GM19468 (cell line): ENCODE results near the gene PRKG1.
"Not testable (repeated sequence)": the region's sequence is repeated elsewhere in the genome, so short reads cannot be mapped to it uniquely, and the experiment has no call there.

Source experiments
- ATAC-seq: cut with Tn5 transposase; IDR thresholded peaks from one replicate; pipeline ENCODE4 v1.9.1; 2021; ENCODE audit warnings: mild to moderate bottlenecking, moderate library complexity, moderate number of reproducible peaks; ENCODE audit not compliant: unreplicated experiment; ENCODE audit errors: extremely low read depth

The PRKG1 gene

DNA sequence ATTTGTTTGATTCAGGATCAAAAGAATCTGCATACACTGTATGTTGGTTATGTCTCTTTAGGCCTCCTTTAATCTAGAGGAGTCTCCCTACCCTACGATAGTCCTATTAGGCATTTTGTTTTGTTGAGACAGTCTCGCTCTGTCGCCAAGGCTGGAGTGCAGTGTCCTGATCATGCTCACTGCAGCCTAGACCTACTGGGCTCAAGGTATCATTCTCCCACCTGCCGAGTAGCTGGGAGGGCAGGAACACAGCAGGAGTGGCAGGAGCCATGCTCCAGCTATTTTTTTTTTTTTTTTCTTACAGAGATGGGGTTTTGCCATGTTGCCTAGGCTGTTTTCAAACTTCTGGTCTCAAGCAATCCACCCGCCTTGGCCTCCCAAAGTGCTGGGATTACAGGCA, 1116.8 kb downstream of the PRKG1 start:
- ATAC-seq = no peak

DNA sequence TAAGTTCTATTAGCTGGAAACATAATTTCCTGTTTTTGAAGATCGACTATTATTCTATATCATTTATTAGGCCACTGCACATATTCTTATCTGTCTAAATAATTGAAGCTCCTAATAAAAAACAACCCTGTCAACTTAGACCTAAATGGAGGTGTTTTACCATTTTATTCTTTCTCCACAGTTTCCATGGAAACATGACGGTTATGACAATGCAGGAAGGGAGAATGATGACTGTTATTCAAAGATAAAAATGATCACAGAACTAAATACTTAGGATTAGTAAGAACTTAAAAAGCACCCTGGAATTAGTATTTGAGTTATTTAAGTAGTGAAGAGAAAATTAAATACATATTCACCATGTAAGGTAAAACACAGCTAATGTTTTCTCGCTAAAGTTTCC, 1119.9 kb downstream of the PRKG1 start:
- no peak for ATAC-seq

DNA sequence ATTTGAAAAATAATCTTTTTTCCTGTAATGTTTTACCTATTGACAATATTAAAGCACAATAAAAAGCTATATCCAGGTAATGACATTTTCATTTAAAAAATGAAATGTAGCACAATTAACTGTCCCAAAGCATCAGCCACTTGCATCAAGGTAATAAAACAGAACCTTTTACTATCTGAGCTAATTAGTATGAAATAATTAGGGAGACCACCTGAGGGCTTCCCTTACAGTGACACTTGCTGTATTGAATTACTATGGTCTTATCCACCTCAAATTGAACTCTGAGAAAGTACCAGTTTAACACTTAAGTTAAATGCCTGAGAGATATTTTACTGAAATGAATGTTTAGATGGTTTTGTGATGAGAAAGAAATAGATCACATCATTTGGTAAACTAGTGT, 1120.4 kb downstream of the PRKG1 start:
- no peak for ATAC-seq

DNA sequence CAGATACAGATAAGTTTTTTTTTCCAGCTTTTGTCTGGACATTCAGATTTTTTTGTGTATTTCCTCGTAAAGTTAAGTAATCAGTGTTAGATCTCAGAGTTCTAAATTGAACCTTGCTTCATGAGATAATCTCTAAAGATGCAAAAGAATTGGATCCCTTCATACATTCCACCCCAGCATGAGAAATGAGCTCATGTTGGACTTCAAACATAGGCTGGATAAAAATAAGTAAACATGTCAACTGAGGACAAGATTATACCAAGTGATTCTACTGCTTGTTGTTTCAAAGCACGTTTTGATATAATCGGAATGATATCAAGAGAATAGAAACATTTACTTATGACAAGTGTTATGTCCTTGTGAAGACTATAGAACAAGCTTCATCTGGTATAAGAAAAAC, 1122.8 kb downstream of the PRKG1 start:
- no peak for ATAC-seq

DNA sequence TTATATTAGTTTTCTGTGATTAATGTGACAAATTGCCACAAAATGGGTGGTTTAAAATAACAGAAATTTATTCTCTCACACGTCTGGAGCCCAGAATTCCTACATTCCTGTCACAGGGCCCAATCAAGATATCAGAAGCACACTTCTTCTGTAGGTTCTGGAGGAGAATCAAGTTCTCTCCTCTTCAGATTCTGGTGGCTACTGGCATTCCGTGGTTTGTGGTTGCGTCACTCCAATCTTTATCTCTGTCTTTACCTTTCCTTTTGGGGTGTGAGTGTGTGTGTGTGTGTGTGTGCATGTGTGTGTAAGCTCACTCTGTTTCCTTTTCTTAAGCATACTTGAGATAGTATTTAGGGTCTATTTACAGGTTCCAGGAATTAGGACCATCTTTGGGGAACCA, 1124.3 kb downstream of the PRKG1 start:
- ATAC-seq = no peak

DNA sequence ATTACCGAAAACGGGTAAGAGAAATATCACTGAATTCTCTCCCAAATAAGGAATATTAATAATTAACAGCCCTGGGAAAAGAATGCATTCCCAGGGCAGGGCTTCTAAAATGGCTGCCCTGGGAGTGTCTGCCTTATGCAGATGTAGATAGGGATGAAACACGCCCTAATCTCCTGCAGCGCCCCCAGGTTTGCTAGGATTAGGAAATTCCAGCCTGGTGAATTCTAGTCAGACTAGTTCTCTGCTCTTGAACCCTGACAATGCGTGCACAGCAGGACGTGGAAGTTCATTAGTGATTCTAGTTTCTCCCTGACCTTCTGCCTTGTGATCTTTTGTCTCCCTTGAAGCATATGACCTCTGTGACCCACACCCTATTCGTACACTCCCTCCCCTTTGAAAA, 1130.6 kb downstream of the PRKG1 start:
- ATAC-seq = not testable (repeated sequence)

DNA sequence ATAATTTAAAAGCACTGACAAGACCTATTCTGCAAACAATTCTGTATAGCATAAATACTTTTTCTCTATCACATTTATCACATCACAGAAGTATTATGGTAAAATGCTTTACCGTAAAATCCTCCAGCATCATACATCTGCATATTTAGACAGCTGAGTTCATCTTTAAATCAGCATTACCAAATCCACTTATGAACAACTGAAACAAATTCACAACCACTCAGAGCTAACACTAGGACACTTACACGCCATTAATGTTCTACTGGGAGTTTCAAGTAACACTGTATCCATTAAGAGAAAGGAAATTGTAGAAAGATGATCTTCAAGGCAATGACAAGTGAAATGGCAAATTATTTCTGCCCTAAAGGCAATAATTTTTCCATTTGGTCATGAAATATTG, 1134.1 kb downstream of the PRKG1 start:
- no peak for ATAC-seq

DNA sequence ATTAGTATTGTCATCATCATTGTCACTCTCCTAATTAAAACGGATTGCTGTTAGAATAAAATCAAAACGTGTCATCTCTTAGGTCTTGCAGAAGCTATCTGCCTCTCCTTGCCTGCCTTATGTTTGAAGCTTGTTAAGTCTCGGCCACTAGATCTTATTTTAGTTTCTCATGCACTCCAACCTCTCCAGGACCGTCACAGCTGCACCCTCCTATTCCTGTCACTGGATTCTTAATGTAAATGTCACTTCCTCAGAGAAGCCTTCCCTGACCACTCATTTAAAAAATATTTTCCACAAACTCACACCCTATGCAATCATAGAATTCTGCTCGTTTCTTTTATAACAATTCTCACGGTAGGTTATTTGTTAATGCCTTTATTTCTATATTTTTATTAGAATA, 1135.9 kb downstream of the PRKG1 start:
- ATAC-seq = no peak

DNA sequence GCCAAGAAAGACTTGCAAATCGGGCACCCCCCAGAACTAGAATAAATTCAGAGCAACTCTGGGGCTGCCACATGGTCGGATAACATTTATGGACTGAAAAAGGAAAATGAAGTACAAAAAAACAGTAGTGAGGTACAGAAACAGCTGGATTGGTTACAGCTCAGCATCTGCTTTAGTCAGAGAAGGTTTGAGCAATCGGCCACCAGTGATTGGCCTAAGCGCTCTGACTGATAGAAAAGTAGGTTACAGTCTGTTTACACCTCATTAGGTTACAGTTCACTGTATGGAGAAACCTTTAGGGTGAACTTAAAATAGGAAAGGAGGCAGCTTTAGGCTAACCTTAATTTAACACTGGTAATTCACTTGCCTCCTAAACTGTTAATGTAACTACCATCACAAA, 1137.8 kb downstream of the PRKG1 start:
- no peak for ATAC-seq

DNA sequence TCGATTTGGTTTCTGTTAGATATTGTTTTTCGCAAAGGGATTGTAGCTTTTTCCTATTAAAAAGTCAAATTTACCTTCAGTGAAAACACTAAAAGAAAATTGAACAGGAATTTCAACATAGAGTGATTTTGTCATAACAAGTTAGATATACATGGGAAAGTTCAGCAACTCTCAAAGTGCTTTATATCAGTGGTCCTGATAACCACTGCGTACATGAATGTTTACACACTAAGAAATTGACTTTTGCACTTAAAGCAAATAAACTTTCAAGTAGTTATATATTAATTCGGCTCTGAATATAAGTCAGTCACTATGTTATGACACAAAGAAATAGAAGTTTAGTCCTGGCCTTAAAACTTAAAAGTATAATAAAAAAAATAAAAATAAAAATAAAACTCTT, 1138.5 kb downstream of the PRKG1 start:
- no peak for ATAC-seq

DNA sequence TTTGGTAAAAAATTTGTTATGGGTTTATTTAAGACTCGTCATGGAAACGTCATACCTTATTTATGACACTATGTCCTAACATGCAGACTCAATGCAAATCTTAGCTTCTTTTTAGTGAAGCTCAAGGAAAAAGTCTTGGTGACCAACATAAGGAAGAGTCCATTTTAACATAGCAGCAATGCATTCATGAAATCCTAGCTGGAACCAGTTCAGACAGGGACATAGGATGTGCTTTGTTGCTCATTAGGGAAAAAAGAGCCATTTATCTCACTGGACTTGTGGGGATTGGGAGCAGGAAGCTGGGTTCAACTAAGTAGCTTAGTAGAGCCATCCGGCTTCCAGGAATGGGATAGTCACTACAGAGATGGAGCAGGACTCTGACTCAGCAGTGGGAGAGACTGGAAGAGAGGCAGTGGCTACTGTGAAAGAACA, 1139.0 kb downstream of the PRKG1 start:
- no peak for ATAC-seq

DNA sequence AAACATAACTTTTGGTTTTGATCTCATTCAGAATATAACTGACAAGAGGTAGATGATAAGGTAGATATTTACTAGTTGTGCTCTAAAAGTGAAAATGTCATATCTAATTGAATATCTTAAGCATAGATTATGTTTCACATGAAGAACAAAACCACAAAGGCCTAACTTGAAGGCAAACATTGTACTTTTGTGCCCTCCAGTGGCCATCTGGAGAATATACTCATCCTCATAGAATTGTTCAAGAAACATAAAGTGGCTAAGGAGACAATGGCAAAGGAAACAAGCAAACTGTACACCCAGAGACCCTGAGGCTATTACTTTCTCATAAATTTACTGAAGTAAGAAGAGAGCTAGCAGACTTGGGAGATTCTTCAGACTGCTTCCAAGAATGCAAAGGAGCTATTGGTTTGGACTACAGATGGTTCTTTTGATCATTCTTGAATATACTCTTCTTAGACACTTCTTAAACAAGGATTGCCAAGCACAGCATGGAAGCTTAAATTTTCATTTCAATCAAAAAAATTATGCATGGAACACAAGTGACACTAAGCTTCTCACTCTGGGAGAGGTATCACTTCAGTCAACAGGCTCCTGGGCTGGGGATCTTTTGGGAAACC, 1141.6 kb downstream of the PRKG1 start:
- peak; percentile 45 for ATAC-seq

DNA sequence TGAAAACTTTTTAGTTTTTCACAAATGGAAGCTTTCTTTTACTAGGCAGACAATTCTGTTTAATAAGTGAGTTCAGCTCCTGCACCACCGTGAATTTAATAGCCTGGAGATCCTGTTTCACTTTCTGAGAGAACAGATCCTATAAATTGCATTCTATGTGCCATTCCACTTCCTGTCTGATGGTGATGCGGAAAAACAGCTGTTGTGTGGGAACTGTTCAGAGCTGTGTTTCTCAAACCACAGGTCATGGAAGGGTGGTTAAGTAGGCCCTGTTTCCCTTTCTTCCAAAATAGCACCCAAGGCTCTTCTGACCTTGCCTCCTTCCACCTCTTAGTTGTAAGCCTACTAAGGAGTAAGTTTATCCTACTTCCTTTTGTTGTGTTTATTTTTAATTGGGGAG, 1142.6 kb downstream of the PRKG1 start:
- peak; percentile 72 for ATAC-seq

DNA sequence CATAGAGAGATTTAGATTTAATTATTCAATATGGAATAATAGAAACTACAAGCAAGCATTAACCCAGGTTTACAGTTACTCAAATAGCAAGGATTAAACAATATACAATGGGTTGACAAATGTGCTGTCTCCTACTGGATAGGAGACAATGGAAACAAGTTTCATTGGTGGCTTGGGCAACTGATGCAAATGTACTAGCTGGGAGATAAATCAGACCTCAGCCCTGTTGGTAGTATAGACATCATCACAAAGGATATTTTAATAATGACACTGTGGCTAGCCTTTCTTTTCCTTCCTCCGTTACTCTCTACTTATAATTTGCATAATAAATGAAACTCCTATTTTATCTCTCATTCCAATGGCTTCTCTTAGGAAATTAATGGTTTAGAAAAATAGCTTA, 1143.2 kb downstream of the PRKG1 start:
- ATAC-seq = no peak

DNA sequence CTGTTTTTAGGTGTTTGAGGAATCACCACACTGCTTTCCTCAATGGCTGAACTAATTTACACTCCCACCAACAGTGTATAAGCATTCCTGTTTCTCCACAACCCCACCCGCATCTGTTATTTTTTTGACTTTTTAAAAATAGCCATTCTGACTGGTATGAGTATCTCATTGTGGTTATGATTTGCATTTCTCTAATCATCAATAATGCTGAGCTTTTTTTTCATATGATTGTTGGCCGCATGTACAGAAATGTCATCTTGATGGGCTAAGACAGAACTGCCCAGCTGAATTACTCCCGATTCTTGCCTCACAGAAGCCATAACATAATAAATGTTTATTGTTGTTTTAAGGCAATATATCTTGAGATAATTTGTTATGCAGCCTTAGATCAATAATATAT, 1146.7 kb downstream of the PRKG1 start:
- no peak for ATAC-seq

DNA sequence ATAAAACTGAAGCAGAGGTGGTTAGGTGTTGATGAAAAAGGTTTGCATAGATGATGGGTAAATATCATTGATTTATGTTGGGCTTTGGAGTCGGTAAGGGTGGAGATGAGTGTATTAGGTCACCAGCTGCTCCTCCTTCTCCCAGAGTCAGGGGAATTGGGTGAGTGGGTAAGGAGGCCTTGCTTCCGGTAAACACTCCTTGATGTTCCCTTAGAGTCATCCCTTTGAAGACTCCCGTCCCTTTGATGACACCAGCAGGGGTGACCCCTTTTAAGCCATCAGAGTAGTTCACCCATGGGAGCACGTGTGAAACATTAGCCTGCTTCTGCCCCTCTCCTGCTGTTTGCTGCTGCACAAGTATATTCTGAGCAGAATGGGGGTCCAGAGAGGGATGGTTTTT, 1147.6 kb downstream of the PRKG1 start:
- no peak for ATAC-seq

DNA sequence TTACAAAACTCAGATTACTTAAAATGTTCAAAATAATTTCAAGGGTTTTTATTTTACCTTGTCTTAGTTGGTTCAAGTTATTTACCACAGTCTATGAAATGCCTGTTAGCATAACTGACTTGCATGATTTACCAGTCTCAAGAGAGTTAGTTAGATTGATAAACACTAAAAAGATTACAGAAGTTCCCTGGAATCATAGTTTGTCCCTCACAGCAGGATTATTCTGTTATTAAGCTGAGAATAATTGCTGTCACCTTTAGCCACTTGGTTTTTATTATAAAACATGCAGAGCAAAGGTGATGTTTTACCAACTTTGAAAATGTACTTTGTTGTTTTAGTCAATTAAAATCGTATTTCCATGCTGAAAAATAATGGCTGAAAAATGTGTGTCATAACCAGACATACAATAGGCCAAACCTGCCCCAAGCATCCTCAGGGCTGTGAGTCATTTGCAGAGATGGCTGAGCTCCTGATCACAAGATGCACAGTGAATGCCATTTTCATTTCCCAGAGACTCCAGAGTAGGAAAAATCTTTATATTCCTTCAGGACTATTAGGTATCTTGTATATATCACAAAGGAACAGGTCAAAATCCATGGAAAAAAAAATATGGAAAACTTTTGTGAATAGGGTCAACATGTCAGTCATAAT, 1152.0 kb downstream of the PRKG1 start:
- ATAC-seq = no peak

DNA sequence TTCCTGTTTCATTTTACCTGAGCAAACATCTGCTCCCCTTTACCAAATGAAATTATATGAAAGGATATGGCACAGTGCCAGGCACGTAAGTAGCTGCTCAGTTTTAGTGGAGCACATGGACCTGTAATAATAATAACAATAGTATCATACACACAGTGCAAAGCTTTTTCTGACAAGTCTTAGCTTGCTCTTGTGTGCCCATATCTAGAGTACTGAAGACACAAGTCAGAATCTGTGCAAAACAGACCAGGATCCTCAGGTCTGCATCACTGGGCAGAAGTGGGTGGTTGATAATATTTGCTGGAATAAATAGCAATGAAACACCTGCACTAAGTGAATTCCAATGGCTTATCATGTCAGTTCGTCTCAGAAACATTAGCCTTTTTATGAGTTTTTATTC, 1154.3 kb downstream of the PRKG1 start:
- ATAC-seq = no peak

DNA sequence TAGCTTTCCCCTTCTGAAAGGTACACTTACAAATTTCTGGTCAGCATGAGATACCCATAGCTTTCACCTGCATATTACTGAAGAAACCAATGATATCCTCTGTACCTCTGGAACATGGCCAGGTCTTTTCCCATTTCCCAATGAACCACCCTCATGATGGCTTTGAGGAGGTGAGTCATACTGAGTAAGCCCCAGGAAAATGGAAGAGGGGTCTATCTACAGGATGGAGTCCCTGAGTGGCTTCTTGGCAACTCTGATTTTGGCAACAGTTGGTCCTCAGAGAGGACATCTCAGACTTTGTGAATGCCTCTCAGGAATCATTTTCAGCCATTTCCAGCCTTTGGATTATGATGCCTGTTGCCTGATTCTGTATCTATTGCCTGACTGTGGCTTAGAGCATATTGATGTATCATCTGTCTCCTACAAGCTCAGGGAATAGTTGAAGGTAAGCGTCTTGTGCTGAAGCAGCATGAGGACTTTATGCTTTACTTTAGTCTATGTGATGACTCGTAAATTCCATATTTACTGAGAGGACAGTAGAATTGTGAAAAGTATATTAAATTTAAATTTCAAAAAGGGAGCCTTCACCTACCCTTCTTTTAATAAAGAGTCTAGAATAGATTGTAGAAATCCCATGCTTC, 1155.1 kb downstream of the PRKG1 start:
- ATAC-seq = no peak

DNA sequence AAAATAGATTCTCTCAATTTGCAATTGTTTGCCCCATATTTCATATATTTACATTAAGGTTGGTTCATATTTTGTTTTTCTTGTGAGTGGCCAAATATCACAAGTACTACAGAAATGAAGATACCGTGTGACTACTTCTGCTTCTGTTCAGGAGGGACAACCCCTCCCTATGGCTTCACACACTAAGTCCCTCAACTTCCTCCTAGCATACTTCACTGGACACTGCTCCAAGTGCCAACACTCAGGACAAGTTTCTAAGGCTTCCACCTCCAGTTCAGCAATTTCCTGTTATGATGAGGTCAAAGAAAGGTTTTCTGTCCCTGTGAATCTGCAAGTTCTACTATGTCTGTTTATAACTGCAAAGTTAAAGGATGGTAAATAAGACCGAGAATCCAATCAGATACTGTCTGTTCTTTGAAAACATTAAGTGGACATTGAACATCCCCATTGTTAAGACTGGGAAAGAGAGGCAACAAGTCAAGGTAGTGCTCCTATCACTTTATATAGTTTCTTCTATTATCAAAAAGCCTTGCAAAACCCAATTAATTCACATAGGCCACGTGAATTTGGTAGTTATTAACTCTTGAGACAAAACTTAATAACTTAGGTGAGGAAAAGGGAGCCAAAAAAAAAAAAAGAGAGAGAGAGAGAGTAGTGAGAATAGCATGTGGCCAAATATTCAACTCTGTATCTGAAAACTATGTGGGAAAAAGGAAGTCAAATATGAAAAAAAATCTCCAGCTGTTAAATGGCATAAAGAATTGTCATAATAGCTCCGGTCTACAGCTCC, 1158.5 kb downstream of the PRKG1 start:
- ATAC-seq = peak; percentile 58

DNA sequence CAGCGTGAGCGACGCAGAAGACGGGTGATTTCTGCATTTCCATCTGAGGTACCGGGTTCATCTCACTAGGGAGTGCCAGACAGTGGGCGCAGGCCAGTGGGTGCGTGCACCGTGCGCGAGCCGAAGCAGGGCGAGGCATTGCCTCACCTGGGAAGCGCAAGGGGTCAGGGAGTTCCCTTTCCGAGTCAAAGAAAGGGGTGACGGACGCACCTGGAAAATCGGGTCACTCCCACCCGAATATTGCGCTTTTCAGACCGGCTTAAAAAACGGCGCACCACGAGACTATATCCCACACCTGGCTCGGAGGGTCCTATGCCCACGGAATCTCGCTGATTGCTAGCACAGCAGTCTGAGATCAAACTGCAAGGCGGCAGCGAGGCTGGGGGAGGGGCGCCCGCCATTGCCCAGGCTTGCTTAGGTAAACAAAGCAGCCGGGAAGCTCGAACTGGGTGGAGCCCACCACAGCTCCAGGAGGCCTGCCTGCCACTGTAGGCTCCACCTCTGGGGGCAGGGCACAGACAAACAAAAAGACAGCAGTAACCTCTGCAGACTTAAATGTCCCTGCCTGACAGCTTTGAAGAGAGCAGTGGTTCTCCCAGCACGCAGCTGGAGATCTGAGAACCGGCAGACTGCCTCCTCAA, 1159.2 kb downstream of the PRKG1 start:
- ATAC-seq = not testable (repeated sequence)
